Measurements from ENCODE around the gene DLK2. TPM values are rescaled to one million over a fixed set of nuclear protein-coding genes. Genes with fewer than 3 reads are reported as not detected.
A peak's percentile ranks its signal among the peaks of the same experiment; 100 is the strongest.

The DLK2 gene
- total and polyA plus RNA-seq, 2 of the 13 experiments (the other 11 are each of a cell fraction or from before 2014, with no cell fraction given), result 1.2 to 3.8 TPM

DNA sequence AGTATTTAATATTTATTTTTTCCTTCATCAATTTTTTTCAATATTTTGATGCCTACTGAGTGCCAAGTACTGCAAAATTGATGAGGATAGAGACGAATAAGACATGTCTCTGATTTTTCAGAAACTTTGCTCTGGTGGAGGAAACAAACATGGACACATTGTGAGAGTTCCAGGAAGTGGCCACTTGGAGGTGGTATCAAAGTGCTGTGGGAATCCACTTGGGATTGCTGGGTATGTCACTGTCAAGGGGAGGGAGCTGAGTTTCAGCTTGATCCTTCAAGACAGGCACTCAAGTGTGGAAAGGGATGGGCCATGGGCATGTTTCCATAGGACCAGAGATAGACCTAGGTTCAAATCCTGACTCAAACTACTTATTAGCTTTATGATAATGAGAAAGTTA, 52.5 kb downstream of the DLK2 start:
- Histone ChIP-seq H3K27ac (ENCODE audit: extremely low read length, insufficient read depth, low read length) (no peak overlapping the region), H3K4me2 (ENCODE audit: low read depth, low read length) (no peak overlapping the region), H2AFZ (ENCODE audit: low read length) (no peak overlapping the region), H3K79me2 (ENCODE audit: insufficient read depth, low read length) (no peaks in the 10 kb centered on the region), H3K4me1 (ENCODE audit: insufficient read depth, low read length) (peaks cover 8% of the 10 kb centered on the region; the same call in 1 of the 2 replicates), H3K9me3 (ENCODE audit: low read length) (no peaks in the 10 kb centered on the region), H3K27me3 (ENCODE audit: control insufficient read depth in 1 of 2, insufficient read depth in 2 of 2, low read length in 2 of 2) (peaks cover 0 to 1% of the 10 kb centered on the region in 2 experiments; a peak in 2 of 5 replicates), H4K20me1 (ENCODE audit: insufficient read depth, low read length) (no peaks in the 10 kb centered on the region), H3K9ac (ENCODE audit: insufficient read depth, low read depth, low read length) (no peak overlapping the region), H3K4me3 (replicated peaks in 1 of 3; ENCODE audit: insufficient read depth in 1 of 3, low read depth in 2 of 3, low read length in 3 of 3) (no peak overlapping the region), H3K36me3 (replicated peaks in 1 of 2; ENCODE audit: control insufficient read depth in 1 of 2, insufficient read depth in 2 of 2, low read length in 2 of 2) (no peaks in the 10 kb centered on the region)
- no TSS peak for BruUV-seq (replicated peaks)
- CTCF ChIA-PET (ENCODE audit: low intra/inter-chr PET ratio, low total read pairs), result no interaction called here
- FAIRE-seq, result no peak
- in situ Hi-C loops (cut with HindIII; ENCODE audit: extremely low pct_ligation_motif_present, low pct_unique_long_range_greater_than_20kb), result no loop called here
- 5% methylated on average over 1 of the region's 1 CpG for WGBS (ENCODE audit: low lambda C conversion rate)
- peak; percentile 67 for TF ChIP-seq ELF1 (CRISPR knock-in tag; IDR thresholded peaks at IDR 0.05)
- TF ChIP-seq STAG1 (CRISPR knock-in tag; IDR thresholded peaks at IDR 0.05), result peak; percentile 43
- TF ChIP-seq, protein P1, sequence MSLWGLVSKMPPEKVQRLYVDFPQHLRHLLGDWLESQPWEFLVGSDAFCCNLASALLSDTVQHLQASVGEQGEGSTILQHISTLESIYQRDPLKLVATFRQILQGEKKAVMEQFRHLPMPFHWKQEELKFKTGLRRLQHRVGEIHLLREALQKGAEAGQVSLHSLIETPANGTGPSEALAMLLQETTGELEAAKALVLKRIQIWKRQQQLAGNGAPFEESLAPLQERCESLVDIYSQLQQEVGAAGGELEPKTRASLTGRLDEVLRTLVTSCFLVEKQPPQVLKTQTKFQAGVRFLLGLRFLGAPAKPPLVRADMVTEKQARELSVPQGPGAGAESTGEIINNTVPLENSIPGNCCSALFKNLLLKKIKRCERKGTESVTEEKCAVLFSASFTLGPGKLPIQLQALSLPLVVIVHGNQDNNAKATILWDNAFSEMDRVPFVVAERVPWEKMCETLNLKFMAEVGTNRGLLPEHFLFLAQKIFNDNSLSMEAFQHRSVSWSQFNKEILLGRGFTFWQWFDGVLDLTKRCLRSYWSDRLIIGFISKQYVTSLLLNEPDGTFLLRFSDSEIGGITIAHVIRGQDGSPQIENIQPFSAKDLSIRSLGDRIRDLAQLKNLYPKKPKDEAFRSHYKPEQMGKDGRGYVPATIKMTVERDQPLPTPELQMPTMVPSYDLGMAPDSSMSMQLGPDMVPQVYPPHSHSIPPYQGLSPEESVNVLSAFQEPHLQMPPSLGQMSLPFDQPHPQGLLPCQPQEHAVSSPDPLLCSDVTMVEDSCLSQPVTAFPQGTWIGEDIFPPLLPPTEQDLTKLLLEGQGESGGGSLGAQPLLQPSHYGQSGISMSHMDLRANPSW (CRISPR knock-in tag; IDR thresholded peaks at IDR 0.05; ENCODE audit: borderline replicate concordance), result no peak
- 0 out of 2 replicates have a peak, but pooled peaks have one; percentile 13 for TF ChIP-seq SMC3 (IDR thresholded peaks at IDR 0.05; ENCODE audit: low read length)
- TF ChIP-seq, protein P2, sequence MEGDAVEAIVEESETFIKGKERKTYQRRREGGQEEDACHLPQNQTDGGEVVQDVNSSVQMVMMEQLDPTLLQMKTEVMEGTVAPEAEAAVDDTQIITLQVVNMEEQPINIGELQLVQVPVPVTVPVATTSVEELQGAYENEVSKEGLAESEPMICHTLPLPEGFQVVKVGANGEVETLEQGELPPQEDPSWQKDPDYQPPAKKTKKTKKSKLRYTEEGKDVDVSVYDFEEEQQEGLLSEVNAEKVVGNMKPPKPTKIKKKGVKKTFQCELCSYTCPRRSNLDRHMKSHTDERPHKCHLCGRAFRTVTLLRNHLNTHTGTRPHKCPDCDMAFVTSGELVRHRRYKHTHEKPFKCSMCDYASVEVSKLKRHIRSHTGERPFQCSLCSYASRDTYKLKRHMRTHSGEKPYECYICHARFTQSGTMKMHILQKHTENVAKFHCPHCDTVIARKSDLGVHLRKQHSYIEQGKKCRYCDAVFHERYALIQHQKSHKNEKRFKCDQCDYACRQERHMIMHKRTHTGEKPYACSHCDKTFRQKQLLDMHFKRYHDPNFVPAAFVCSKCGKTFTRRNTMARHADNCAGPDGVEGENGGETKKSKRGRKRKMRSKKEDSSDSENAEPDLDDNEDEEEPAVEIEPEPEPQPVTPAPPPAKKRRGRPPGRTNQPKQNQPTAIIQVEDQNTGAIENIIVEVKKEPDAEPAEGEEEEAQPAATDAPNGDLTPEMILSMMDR (CRISPR knock-in tag; IDR thresholded peaks at IDR 0.05), result peak; percentile 27; the same call in 1 of the 2 replicates
- no peak for DNase-seq (ENCODE audit: low spot score)
- ATAC-seq, result peak; percentile 59
- intact Hi-C loops (cut with micrococcal nuclease; ENCODE audit: unreplicated experiment), result no loop called here
- POLR2A ChIA-PET, result no interaction called here
